SK-N-SH treated with all-trans-retinoic acid at 6 μM for 48 hours (cell line): ENCODE data around the gene HOXA2.

ENCODE experiments used
- ATAC-seq: fragments of 200-7000 bp; cut with Tn5 transposase; 3 replicates; pipeline ENCODE4 v1.9.1; 2020; ENCODE audit warnings: mild to moderate bottlenecking, moderate library complexity
- BACH2 ChIP-seq: fragments of 250-450 bp; sonication (Bioruptor Pico); IDR thresholded peaks from 2 replicates; pipeline ENCODE4 v1.9.0; 2021; ENCODE audit warnings: mild to moderate bottlenecking, borderline replicate concordance
- CSDC2 ChIP-seq: fragments of 250-450 bp; sonication (Bioruptor Pico); IDR thresholded peaks from 2 replicates; pipeline ENCODE4 v1.5.0; 2020; ENCODE audit warnings: mild to moderate bottlenecking, moderate library complexity
- ESRRG ChIP-seq: fragments of 250-450 bp; sonication (Bioruptor Pico); IDR thresholded peaks from 2 replicates; pipeline ENCODE4 v1.6.1; 2021; ENCODE audit warnings: mild to moderate bottlenecking
- ISL1 ChIP-seq: fragments of 250-450 bp; sonication (Bioruptor Pico); IDR thresholded peaks from 2 replicates; pipeline ENCODE4 v2.1.2; 2022; ENCODE audit warnings: mild to moderate bottlenecking, moderate library complexity
- OSR1 ChIP-seq: fragments of 250-450 bp; sonication (Bioruptor Pico); IDR thresholded peaks from 2 replicates; pipeline ENCODE4 v1.8.0; 2022; ENCODE audit warnings: moderate library complexity, mild to moderate bottlenecking, inconsistent platforms
- PPARA ChIP-seq: fragments of 250-450 bp; sonication (Bioruptor Pico); IDR thresholded peaks from 2 replicates; pipeline ENCODE4 v1.5.0; 2020; ENCODE audit warnings: mild to moderate bottlenecking, borderline replicate concordance
- RARB ChIP-seq: fragments of 250-450 bp; sonication (Bioruptor Pico); IDR thresholded peaks from 2 replicates; pipeline ENCODE4 v1.8.0; 2021; ENCODE audit warnings: mild to moderate bottlenecking, moderate library complexity
- SNAI2 ChIP-seq: fragments of 250-450 bp; sonication (Bioruptor Pico); IDR thresholded peaks from 2 replicates; pipeline ENCODE4 v1.5.0; 2020; ENCODE audit warnings: mild to moderate bottlenecking, moderate library complexity
- TOX ChIP-seq: fragments of 250-450 bp; sonication (Bioruptor Pico); IDR thresholded peaks from 2 replicates; pipeline ENCODE4 v1.8.0; 2021; ENCODE audit warnings: mild to moderate bottlenecking, moderate library complexity, borderline replicate concordance
- ZC3H10 ChIP-seq: fragments of 250-450 bp; sonication (Bioruptor Pico); IDR thresholded peaks from 2 replicates; pipeline ENCODE4 v1.5.1; 2021; ENCODE audit warnings: mild to moderate bottlenecking, moderate library complexity
- ZFP3 ChIP-seq: fragments of 250-450 bp; sonication (Bioruptor Pico); IDR thresholded peaks from 2 replicates; pipeline ENCODE4 v1.5.0; 2020; ENCODE audit warnings: mild to moderate bottlenecking, moderate library complexity
- ZFP30 ChIP-seq: fragments of 450-650 bp; formaldehyde crosslinking; IDR thresholded peaks from 2 replicates; pipeline ENCODE4 v1.5.0; 2022; ENCODE audit warnings: mild to moderate bottlenecking, moderate library complexity
- ZNF70 ChIP-seq: fragments of 450-650 bp; formaldehyde crosslinking; IDR thresholded peaks from 2 replicates; pipeline ENCODE4 v1.5.0; 2020; ENCODE audit warnings: mild to moderate bottlenecking, moderate library complexity
- TF ChIP-seq, protein P1 (sequence below): fragments of 250-450 bp; sonication (Bioruptor Pico); IDR thresholded peaks from 2 replicates; pipeline ENCODE4 v1.5.0; 2020; ENCODE audit warnings: mild to moderate bottlenecking, moderate library complexity
- TF ChIP-seq, protein P2 (sequence below): fragments of 250-450 bp; sonication (Bioruptor Pico); IDR thresholded peaks from 2 replicates; pipeline ENCODE4 v1.5.1; 2021; ENCODE audit warnings: mild to moderate bottlenecking, moderate library complexity
- TF ChIP-seq, protein P3 (sequence below): fragments of 250-450 bp; sonication (Bioruptor Pico); IDR thresholded peaks from 2 replicates; pipeline ENCODE4 v1.5.1; 2020; ENCODE audit warnings: low read depth, mild to moderate bottlenecking, moderate library complexity

HOXA2 gene

DNA sequence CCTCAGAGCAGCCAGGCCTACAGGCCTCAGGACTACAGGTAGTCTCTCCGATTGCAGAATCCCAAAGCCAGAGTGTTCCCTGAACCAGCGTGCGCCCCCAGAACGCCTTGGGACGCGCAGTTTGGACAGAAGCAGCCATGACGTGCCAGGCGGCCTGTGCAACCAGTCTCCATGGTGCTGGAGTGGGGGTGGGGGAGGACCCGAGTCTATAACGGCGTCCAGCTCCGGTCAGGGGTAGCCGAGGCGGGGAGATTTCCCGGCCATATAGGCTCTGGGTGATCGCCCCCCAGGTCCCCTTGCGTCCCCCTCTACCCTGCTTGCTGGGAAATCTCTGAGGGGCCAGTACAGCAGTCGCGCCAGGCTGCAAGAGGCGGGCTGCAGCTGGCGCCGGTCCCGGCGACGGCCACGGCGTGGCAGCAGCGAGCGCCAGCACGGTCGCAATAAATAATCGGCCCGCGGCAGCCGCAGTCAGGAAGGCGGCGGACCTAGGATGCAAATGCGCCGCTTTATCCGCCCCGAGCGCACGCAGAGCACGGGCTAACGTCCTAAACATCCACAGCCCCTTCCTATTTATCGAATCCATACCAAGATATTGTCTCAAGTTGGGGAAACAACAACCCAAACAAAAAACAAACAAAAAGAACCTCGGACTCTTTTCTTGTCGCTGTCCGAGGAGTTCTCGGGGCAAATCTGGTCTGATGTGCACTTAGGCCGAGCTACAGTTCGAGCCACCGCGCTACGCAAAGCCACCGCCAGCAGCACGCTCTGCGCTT, 48.3 kb upstream of the HOXA2 start:
- ATAC-seq: peak; percentile 90
- TF ChIP-seq PPARA (CRISPR knock-in tag): no peak
- TF ChIP-seq, protein P1, sequence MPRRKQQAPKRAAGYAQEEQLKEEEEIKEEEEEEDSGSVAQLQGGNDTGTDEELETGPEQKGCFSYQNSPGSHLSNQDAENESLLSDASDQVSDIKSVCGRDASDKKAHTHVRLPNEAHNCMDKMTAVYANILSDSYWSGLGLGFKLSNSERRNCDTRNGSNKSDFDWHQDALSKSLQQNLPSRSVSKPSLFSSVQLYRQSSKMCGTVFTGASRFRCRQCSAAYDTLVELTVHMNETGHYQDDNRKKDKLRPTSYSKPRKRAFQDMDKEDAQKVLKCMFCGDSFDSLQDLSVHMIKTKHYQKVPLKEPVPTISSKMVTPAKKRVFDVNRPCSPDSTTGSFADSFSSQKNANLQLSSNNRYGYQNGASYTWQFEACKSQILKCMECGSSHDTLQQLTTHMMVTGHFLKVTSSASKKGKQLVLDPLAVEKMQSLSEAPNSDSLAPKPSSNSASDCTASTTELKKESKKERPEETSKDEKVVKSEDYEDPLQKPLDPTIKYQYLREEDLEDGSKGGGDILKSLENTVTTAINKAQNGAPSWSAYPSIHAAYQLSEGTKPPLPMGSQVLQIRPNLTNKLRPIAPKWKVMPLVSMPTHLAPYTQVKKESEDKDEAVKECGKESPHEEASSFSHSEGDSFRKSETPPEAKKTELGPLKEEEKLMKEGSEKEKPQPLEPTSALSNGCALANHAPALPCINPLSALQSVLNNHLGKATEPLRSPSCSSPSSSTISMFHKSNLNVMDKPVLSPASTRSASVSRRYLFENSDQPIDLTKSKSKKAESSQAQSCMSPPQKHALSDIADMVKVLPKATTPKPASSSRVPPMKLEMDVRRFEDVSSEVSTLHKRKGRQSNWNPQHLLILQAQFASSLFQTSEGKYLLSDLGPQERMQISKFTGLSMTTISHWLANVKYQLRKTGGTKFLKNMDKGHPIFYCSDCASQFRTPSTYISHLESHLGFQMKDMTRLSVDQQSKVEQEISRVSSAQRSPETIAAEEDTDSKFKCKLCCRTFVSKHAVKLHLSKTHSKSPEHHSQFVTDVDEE (CRISPR knock-in tag): 0 out of 2 replicates have a peak, but pooled peaks have one; percentile 21
- no peak for TF ChIP-seq CSDC2

DNA sequence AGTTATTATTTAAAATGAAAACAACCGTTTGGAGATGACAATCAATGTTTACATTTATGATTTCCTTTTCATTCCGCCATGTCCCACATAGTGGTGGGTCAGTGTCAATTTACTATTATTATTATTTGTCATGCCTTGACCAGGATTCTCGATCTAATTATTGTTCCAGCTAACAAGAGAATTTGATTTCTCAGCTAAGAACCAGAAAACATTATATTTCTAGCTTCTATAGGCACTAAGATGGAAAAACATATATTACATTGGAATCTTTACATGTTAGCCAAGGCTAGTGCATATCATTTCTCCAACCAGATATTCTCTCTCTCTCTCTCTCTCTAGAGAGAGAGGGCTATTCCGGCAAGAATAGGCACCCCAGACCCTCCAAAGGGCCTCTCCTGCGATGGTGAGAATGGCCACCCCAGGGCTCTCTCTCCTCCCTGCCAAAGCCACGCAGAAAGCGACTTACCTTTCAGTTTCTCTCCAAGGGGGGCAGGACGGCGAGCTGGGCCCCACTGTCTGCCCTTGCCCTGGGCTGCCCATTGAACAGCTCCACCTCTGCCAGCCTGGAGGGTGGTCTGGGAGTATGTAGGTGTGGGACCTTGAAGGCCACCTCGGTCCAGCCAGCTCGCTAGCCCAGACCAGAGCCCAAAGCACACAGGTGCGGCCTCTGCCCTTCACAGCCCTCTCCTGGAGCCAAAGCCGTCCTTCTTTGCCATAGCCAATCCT, 47.5 kb upstream of the HOXA2 start:
- no peak for ATAC-seq
- TF ChIP-seq ZFP30 (CRISPR knock-in tag) (no peak), BACH2 (CRISPR knock-in tag) (no peak), ZNF70 (no peak), CSDC2 (no peak), TOX (no peak), ESRRG (CRISPR knock-in tag) (no peak), PPARA (CRISPR knock-in tag) (no peak), ISL1 (CRISPR knock-in tag) (no peak), ZFP3 (CRISPR knock-in tag) (no peak), ZC3H10 (CRISPR knock-in tag) (no peak), OSR1 (CRISPR knock-in tag) (no peak), RARB (no peak)
- TF ChIP-seq, protein P2, sequence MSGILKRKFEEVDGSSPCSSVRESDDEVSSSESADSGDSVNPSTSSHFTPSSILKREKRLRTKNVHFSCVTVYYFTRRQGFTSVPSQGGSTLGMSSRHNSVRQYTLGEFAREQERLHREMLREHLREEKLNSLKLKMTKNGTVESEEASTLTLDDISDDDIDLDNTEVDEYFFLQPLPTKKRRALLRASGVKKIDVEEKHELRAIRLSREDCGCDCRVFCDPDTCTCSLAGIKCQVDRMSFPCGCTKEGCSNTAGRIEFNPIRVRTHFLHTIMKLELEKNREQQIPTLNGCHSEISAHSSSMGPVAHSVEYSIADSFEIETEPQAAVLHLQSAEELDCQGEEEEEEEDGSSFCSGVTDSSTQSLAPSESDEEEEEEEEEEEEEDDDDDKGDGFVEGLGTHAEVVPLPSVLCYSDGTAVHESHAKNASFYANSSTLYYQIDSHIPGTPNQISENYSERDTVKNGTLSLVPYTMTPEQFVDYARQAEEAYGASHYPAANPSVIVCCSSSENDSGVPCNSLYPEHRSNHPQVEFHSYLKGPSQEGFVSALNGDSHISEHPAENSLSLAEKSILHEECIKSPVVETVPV (CRISPR knock-in tag): no peak
- TF ChIP-seq, protein P1 (CRISPR knock-in tag): no peak
- TF ChIP-seq, protein P3, sequence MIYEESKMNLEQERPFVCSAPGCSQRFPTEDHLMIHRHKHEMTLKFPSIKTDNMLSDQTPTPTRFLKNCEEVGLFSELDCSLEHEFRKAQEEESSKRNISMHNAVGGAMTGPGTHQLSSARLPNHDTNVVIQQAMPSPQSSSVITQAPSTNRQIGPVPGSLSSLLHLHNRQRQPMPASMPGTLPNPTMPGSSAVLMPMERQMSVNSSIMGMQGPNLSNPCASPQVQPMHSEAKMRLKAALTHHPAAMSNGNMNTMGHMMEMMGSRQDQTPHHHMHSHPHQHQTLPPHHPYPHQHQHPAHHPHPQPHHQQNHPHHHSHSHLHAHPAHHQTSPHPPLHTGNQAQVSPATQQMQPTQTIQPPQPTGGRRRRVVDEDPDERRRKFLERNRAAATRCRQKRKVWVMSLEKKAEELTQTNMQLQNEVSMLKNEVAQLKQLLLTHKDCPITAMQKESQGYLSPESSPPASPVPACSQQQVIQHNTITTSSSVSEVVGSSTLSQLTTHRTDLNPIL (CRISPR knock-in tag): no peak

DNA sequence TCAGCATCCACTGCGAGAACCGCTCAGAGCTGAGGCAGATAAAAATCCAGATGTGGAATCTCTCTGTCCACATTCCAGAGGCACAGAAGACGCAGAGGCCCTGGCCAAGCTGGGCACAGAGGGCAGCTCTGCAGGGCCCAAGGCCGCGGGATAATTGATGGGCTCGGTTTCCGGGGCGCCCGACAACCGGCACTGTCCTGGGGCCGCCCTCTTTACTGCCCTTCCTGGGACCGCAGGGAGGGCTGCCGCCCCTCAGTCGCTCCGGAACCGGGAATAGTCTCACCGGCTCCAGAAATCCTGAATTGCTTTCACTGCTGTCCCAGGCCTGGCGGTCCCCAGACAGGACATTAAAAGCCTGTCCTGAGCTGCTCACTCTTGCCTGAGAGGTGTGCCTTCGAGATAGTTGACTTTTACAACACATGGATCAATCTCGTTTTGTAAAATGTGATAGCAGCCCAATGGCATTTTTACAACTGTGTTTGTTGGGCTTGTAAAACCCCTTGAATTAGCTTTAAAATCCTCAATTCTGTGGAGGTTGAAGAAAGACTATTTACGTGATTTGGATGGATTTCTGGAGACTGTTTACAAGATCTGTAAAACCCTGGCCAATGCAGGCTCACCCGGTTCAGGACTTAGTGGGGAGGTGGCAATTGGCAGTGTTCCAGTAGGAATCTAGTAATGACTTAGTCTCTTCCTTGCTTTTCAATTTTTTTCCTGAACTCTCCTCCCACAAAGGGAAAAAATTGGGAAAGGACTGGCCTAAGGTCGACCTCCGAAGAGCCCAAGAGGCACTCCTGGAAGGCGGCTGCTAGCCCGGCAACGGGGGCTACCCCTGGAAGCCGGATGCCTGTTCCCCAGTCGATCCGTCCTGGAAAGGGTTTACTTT, 46.5 kb upstream of the HOXA2 start:
- TF ChIP-seq ZC3H10 (CRISPR knock-in tag) (no peak), PPARA (CRISPR knock-in tag) (no peak), RARB (no peak), SNAI2 (CRISPR knock-in tag) (no peak)
- TF ChIP-seq, protein P1 (CRISPR knock-in tag): no peak
- ATAC-seq: no peak
